Body of pancreas (tissue), 4 donors: ENCODE data around the gene DIS3L2. TPM values are rescaled to one million over a fixed set of nuclear protein-coding genes. Genes with fewer than 3 reads are reported as not detected.

Experiments
- ATAC-seq: fragments of 150-250 bp; one replicate; pipeline ENCODE4 v1.9.1; 2016
- DNase-seq, 4 donors: peaks; one replicate each; pipeline ENCODE4 v3.0.0-alpha.2; 2019
- H3K27ac ChIP-seq, 4 donors: fragments of 200-600 bp; sonication (generic); 1 replicate in 3 of 4; 2 replicates in 1 of 4; pipeline versions ENCODE4 v1.5.1 to v1.6.1; 2016 to 2019; ENCODE audit warnings: mild to moderate bottlenecking in 1 of 4, mixed read lengths in 1 of 4, moderate library complexity in 1 of 4
- H3K27me3 ChIP-seq, 2 donors: fragments of 200-600 bp; sonication (generic); one replicate each; pipeline ENCODE4 v1.6.0; 2016; ENCODE audit warnings: mild to moderate bottlenecking in 1 of 2
- H3K36me3 ChIP-seq, 2 donors: fragments of 200-600 bp; sonication (generic); replicated peaks in 1 of 2; 2 replicates each; pipeline ENCODE4 v1.5.1; 2016; ENCODE audit warnings: low read depth in 2 of 2; ENCODE audit not compliant: insufficient read depth in 1 of 2
- H3K4me1 ChIP-seq: fragments of 200-600 bp; sonication (generic); one replicate; pipeline ENCODE4 v1.6.0; 2016
- H3K4me3 ChIP-seq, 2 donors: fragments of 200-600 bp; sonication (generic); 1 replicate in 1 of 2; 2 replicates in 1 of 2; pipeline ENCODE4 v1.5.1; 2016 to 2019
- H3K9me3 ChIP-seq, 3 donors: fragments of 200-600 bp; sonication (generic); 1 replicate in 2 of 3; 2 replicates in 1 of 3; pipeline ENCODE4 v1.5.1; 2016
- POLR2A ChIP-seq, 3 donors: fragments of 450-650 bp; IDR thresholded peaks; one replicate each; pipeline ENCODE4 v1.6.1; 2016; ENCODE audit warnings: antibody characterized with exemption in 3 of 3, mild to moderate bottlenecking in 2 of 3
- WGBS, 2 donors: methylation state at CpG; one replicate each; pipeline ENCODE4 v1.1.5; 2017; 5-methylcytosine and 5-hydroxymethylcytosine counted together
- intact Hi-C: fragments of 100-400 bp; cut with DNase I; formaldehyde crosslinking; loops from one replicate; pipeline ENCODE4 v1.15.1; 2023
- total RNA-seq, 2 donors: library from RNA; depleted of rRNA; stranded (reverse); fragments of >200 nt; gene quantifications; one replicate each; pipeline ENCODE4 v1.1.0, GENCODE V29; 2016
- TF ChIP-seq, protein P1 (sequence below), 7 experiments: fragments of 450-650 bp in 4 of 7; fragments of 200-600 bp in 3 of 7; sonication (generic) in 3 of 7; IDR thresholded peaks; one replicate each; pipeline ENCODE4 v1.5.1; 2016 to 2019; ENCODE audit warnings: antibody characterized with exemption in 7 of 7

The DIS3L2 gene
- total RNA-seq, 2 donors from 2014 or later = 27.8 to 113 TPM

DNA sequence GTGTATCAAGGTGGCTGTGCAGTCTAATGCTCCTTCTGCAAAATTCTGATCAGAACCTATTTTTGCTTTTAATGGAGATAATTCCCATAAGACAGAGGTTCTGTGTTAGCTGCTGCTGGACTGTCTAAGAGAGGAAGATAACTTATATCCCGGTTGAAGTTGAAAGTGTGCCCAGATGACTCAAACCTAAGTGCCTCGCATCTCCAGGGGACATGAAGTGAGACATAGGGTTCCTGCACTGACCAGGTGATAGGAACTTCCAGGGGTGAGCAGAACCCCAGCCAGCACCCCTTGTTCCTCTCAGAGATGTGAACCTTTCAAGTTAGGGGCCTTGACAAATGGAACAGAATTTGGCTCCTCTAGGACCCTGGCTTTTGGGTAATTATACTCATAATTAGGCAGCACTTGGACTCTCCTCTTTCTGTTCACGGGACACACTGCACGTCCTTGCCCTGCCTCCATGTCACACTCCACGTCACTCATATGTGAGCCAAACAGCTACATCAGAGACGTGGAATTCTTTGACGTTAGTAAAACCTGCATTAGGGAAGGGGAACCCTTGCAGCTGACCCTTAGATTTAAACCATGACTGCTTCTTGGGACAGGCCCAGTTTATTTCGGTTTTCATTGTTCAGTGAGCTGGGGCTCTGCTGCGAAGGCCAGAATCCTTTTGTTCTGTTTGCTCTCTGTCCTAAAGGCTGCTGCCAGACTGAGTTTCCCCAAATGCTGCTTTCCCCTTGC is 312.6 kb downstream of the DIS3L2 start:
- intact Hi-C loops = no loop called here
- Histone ChIP-seq H3K9me3 (no peaks in the 10 kb centered on the region), H3K36me3 (peaks cover 0 to 3% of the 10 kb centered on the region in 2 donors), H3K4me3 (no peak overlapping the region), H3K27me3 (no peaks in the 10 kb centered on the region), H3K4me1 (no peaks in the 10 kb centered on the region), H3K27ac (no peak overlapping the region)
- 85 to 91% methylated on average over 9 of the region's 9 CpGs for WGBS, 2 donors
- ATAC-seq = no peak
- TF ChIP-seq, protein P1, sequence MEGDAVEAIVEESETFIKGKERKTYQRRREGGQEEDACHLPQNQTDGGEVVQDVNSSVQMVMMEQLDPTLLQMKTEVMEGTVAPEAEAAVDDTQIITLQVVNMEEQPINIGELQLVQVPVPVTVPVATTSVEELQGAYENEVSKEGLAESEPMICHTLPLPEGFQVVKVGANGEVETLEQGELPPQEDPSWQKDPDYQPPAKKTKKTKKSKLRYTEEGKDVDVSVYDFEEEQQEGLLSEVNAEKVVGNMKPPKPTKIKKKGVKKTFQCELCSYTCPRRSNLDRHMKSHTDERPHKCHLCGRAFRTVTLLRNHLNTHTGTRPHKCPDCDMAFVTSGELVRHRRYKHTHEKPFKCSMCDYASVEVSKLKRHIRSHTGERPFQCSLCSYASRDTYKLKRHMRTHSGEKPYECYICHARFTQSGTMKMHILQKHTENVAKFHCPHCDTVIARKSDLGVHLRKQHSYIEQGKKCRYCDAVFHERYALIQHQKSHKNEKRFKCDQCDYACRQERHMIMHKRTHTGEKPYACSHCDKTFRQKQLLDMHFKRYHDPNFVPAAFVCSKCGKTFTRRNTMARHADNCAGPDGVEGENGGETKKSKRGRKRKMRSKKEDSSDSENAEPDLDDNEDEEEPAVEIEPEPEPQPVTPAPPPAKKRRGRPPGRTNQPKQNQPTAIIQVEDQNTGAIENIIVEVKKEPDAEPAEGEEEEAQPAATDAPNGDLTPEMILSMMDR (IDR thresholded peaks at IDR 0.05) = no peak
- TF ChIP-seq POLR2A (IDR thresholded peaks at IDR 0.05) = no peak
- no peak for DNase-seq

DNA sequence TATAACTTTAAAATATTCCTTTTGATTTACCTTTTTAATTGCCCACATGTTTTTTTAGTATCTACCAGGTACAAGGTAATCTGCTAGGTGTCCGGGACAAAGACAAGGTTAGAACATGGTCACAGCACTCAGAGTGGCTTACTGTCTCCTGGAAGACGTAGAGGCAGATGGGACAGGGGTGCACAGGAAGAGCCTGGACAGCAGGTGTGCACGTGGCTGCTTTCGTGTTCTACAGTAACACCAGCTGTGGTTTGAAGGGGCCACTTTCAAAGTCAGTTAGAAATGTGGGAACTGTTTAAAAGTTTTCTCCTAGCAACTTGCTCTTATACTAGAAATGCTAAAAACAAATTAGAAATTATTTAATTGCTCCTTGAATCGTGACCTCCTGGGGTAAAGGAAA is 314.2 kb downstream of the DIS3L2 start:
- no peak overlapping the region for H3K4me3 ChIP-seq
- ATAC-seq (no peak), DNase-seq (no peak)
- H3K27ac ChIP-seq = no peak overlapping the region
- TF ChIP-seq, protein P1 (IDR thresholded peaks at IDR 0.05) = no peak
- no peak for TF ChIP-seq POLR2A (IDR thresholded peaks at IDR 0.05)
- intact Hi-C loops = no loop called here
- no peaks in the 10 kb centered on the region for H3K9me3 ChIP-seq
- peaks cover 0 to 3% of the 10 kb centered on the region in 2 donors for H3K36me3 ChIP-seq
- WGBS, 2 donors = 79 to 80% methylated on average over 5 of the region's 5 CpGs
- no peaks in the 10 kb centered on the region for H3K27me3 ChIP-seq
- no peaks in the 10 kb centered on the region for H3K4me1 ChIP-seq

DNA sequence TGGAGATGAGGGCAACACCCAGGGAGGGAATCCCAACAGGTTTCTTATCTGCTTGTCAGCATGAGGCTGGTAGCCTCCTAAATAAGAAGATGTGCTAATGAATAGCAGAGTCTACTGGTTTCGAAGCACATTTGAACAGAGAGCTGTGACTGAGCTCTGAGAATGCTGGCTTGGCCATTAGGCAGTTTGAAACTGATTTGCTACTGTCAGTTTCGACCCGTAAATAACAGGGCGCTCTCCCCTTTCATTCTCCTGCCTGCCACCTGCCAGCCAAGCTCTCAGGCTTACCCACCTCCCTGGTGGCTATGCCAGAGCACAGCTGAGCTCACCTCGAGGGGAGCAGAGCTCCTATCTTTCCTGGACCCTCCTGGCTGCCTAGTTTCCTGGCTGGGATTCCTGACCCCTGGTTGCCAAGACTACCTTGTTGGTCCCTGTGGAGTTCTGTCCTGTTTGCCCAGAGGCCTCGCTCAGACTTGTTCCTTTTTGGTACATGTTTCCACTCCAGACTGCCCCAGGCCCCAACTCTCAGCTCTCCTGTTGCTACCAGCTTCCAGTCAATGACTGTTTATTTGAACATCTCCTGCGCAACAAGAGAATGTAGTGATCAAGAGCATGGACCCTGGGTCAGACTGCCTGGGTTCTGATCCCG is 314.7 kb downstream of the DIS3L2 start:
- Histone ChIP-seq H3K9me3 (no peaks in the 10 kb centered on the region), H3K27ac (no peak overlapping the region), H3K4me3 (no peak overlapping the region), H3K27me3 (no peaks in the 10 kb centered on the region), H3K4me1 (no peaks in the 10 kb centered on the region), H3K36me3 (peaks cover 0 to 3% of the 10 kb centered on the region in 2 donors)
- intact Hi-C loops = no loop called here
- DNase-seq (no peak), ATAC-seq (no peak)
- WGBS, 2 donors = 64 to 89% methylated on average over 8 of the region's 8 CpGs
- TF ChIP-seq, protein P1 (IDR thresholded peaks at IDR 0.05) = no peak
- no peak for TF ChIP-seq POLR2A (IDR thresholded peaks at IDR 0.05)

DNA sequence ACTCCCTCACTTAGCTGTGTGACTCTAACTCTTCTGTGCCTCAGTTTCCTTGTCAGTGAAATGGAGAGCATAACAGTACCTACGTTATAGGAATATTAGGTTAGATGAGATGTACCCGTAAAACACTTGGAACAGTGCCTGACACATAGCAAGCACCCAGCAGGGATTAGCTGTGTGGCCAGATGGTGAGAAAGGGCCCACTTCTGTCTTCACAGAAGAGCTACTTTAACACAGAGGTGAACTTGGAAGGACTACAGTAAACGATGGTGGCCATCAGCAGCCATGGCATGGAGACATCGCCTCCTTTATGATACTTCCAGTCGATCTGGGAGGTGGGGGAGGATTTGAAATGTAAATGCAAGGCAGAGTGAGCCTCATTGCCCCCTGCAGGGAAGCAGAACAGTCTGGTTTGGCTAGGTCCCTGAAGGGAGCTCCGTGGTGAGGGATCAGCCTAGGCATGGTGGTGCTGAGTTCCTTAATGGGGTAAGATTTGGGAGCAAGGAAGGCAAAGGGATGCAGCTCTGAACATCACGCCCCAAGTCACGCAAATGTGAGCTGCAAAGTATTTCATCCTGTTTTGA is 315.3 kb downstream of the DIS3L2 start:
- H3K27ac ChIP-seq = no peak overlapping the region

More for the DNA sequence above, 315.3 kb downstream of the DIS3L2 start:
- Histone ChIP-seq H3K4me1 (no peaks in the 10 kb centered on the region), H3K4me3 (no peak overlapping the region), H3K27me3 (no peaks in the 10 kb centered on the region), H3K36me3 (peaks cover 0 to 3% of the 10 kb centered on the region in 2 donors), H3K9me3 (no peaks in the 10 kb centered on the region)
- 84 to 87% methylated on average over 8 of the region's 8 CpGs for WGBS, 2 donors
- ATAC-seq = no peak
- no peak for TF ChIP-seq POLR2A (IDR thresholded peaks at IDR 0.05)
- TF ChIP-seq, protein P1 (IDR thresholded peaks at IDR 0.05) = no peak
- intact Hi-C loops = no loop called here
- no peak for DNase-seq
